ENCODE data around the gene PRDM16. TPM values are rescaled to one million over a fixed set of nuclear protein-coding genes. Genes with fewer than 3 reads are reported as not detected.
A peak's percentile ranks its signal among the peaks of the same experiment; 100 is the strongest.

Gene PRDM16
- total and polyA plus RNA-seq, 2 of the 13 experiments (the other 11 are each of a cell fraction or from before 2014, with no cell fraction given) = 0.15 to 0.81 TPM

DNA sequence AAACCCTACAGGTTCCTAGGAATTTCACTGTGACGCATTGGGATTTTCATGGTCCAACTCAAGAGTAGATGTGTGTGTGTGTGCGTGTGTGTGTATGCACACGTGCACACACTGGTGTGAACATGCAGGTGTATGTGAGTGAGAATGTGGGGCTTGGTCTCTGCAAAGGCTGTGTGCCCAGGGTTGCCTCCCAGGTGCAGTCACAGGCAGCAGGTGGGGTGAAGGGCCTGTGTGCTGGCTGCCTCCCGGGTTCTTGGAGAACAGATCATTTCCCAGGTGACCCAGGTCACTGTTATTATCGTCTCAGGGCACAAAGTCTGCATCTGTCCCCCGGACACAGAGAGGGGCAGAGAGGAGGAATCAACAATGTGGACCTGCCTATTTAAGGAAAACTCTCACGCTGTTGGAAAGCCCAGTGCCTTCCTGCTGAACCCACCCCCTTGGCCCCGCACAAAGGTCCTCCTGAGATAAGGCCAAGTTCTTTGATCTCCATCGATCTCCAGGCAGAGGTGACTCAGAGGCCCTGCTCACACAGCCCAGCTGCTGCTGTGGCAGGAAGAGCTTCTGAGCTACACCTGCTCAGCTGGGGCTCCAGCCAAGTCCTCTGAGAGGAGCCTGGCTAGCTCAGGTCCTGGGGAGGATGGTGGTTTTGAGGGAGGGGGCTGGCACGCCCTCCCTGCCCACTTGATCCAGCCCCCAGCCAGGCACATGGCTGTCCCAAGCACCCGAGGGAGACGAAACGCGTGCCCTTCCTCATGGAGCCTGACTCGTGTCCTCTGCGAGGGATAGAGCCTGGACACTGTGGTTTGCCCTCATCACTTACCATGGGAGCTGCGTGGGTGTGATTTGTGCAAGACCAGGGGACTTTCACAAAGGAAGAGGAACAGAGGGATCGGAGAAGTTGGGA, 251.5 kb downstream of the PRDM16 start (continued):
- TF ChIP-seq, protein P1, sequence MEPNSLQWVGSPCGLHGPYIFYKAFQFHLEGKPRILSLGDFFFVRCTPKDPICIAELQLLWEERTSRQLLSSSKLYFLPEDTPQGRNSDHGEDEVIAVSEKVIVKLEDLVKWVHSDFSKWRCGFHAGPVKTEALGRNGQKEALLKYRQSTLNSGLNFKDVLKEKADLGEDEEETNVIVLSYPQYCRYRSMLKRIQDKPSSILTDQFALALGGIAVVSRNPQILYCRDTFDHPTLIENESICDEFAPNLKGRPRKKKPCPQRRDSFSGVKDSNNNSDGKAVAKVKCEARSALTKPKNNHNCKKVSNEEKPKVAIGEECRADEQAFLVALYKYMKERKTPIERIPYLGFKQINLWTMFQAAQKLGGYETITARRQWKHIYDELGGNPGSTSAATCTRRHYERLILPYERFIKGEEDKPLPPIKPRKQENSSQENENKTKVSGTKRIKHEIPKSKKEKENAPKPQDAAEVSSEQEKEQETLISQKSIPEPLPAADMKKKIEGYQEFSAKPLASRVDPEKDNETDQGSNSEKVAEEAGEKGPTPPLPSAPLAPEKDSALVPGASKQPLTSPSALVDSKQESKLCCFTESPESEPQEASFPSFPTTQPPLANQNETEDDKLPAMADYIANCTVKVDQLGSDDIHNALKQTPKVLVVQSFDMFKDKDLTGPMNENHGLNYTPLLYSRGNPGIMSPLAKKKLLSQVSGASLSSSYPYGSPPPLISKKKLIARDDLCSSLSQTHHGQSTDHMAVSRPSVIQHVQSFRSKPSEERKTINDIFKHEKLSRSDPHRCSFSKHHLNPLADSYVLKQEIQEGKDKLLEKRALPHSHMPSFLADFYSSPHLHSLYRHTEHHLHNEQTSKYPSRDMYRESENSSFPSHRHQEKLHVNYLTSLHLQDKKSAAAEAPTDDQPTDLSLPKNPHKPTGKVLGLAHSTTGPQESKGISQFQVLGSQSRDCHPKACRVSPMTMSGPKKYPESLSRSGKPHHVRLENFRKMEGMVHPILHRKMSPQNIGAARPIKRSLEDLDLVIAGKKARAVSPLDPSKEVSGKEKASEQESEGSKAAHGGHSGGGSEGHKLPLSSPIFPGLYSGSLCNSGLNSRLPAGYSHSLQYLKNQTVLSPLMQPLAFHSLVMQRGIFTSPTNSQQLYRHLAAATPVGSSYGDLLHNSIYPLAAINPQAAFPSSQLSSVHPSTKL (CRISPR knock-in tag; IDR thresholded peaks at IDR 0.05) = peak; percentile 96
- TF ChIP-seq, protein P2, sequence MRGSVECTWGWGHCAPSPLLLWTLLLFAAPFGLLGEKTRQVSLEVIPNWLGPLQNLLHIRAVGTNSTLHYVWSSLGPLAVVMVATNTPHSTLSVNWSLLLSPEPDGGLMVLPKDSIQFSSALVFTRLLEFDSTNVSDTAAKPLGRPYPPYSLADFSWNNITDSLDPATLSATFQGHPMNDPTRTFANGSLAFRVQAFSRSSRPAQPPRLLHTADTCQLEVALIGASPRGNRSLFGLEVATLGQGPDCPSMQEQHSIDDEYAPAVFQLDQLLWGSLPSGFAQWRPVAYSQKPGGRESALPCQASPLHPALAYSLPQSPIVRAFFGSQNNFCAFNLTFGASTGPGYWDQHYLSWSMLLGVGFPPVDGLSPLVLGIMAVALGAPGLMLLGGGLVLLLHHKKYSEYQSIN (CRISPR knock-in tag; IDR thresholded peaks at IDR 0.05; ENCODE audit: borderline replicate concordance) = no peak
- TF ChIP-seq RORA (CRISPR knock-in tag; IDR thresholded peaks at IDR 0.05) (no peak), ZIK1 (CRISPR knock-in tag; IDR thresholded peaks at IDR 0.05; ENCODE audit: borderline replicate concordance, low read depth) (peak; percentile 64; the same call in 1 of the 2 replicates), ZBTB38 (CRISPR knock-in tag; IDR thresholded peaks at IDR 0.05) (peak; percentile 98), SALL2 (CRISPR knock-in tag; IDR thresholded peaks at IDR 0.05) (no peak; the same call in 1 of the 2 replicates), NFKBIZ (CRISPR knock-in tag; IDR thresholded peaks at IDR 0.05) (peak; percentile 77), NFYC (CRISPR knock-in tag; IDR thresholded peaks at IDR 0.05) (peak; percentile 41; the same call in 1 of the 2 replicates), SOX6 (IDR thresholded peaks at IDR 0.05) (no peak), SOX6 (CRISPR knock-in tag; IDR thresholded peaks at IDR 0.05) (peak; percentile 97), MLXIP (CRISPR knock-in tag; IDR thresholded peaks at IDR 0.05; ENCODE audit: borderline replicate concordance) (no peak), ZNF383 (CRISPR knock-in tag; IDR thresholded peaks at IDR 0.05; ENCODE audit: borderline replicate concordance) (0 out of 2 replicates have a peak, but pooled peaks have one; percentile 54), NR2F2 (IDR thresholded peaks at IDR 0.05; ENCODE audit: borderline replicate concordance, low read depth) (no peak), REXO4 (CRISPR knock-in tag; IDR thresholded peaks at IDR 0.05; ENCODE audit: borderline replicate concordance) (no peak), ATF2 (CRISPR knock-in tag; IDR thresholded peaks at IDR 0.05) (peak; percentile 93), NFRKB (IDR thresholded peaks at IDR 0.05) (no peak), HHEX (CRISPR knock-in tag; IDR thresholded peaks at IDR 0.05) (peak; percentile 71)
- TF ChIP-seq, protein P3, sequence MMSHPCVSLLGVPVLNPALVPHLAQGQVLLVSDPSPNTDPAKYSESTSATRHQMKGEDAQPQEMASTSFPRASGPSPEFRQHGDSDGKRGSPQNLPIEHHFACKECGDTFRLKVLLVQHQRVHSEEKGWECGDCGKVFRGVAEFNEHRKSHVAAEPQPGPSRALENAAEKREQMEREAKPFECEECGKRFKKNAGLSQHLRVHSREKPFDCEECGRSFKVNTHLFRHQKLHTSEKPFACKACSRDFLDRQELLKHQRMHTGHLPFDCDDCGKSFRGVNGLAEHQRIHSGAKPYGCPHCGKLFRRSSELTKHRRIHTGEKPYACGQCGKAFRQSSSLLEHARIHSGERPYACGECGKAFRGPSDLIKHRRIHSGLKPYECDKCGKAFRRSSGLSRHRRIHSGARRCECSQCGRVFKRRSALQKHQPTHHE (CRISPR knock-in tag; IDR thresholded peaks at IDR 0.05; ENCODE audit: borderline replicate concordance) = no peak
